ENCODE measurements around the gene SCIN.

SCIN gene

GRCh38 chr7:12586271-12586670 lies 15.8 kb downstream of the SCIN start:
- H3K9ac ChIP-seq (ENCODE audit: low read depth, low read length), result no peak overlapping the region
- no peak overlapping the region for H3K27ac ChIP-seq (ENCODE audit: low read depth, low read length)
- no peaks in the 10 kb centered on the region for H3K9me3 ChIP-seq (ENCODE audit: insufficient read depth, low read depth, low read length)
- no peak overlapping the region for H3K4me3 ChIP-seq (ENCODE audit: low read length)
- H3K36me3 ChIP-seq (ENCODE audit: insufficient read depth, low read length), result no peaks in the 10 kb centered on the region
- 80% methylated on average over 1 of the region's 4 CpGs for WGBS
- H3K27me3 ChIP-seq (ENCODE audit: insufficient read depth, low read length), result no peaks in the 10 kb centered on the region
- no peaks in the 10 kb centered on the region for H3K4me1 ChIP-seq (ENCODE audit: insufficient read depth, low read length)

GRCh38 chr7:12588259-12588904 lies 17.9 kb downstream of the SCIN start:
- H3K9me3 ChIP-seq (ENCODE audit: insufficient read depth, low read depth, low read length), result no peaks in the 10 kb centered on the region
- WGBS, result 95% methylated on average over 9 of the region's 11 CpGs
- no peak overlapping the region for H3K4me3 ChIP-seq (ENCODE audit: low read length)
- H3K36me3 ChIP-seq (ENCODE audit: insufficient read depth, low read length), result no peaks in the 10 kb centered on the region
- H3K27ac ChIP-seq (ENCODE audit: low read depth, low read length), result no peak overlapping the region
- no peaks in the 10 kb centered on the region for H3K27me3 ChIP-seq (ENCODE audit: insufficient read depth, low read length)
- no peaks in the 10 kb centered on the region for H3K4me1 ChIP-seq (ENCODE audit: insufficient read depth, low read length)
- H3K9ac ChIP-seq (ENCODE audit: low read depth, low read length), result no peak overlapping the region

DNA sequence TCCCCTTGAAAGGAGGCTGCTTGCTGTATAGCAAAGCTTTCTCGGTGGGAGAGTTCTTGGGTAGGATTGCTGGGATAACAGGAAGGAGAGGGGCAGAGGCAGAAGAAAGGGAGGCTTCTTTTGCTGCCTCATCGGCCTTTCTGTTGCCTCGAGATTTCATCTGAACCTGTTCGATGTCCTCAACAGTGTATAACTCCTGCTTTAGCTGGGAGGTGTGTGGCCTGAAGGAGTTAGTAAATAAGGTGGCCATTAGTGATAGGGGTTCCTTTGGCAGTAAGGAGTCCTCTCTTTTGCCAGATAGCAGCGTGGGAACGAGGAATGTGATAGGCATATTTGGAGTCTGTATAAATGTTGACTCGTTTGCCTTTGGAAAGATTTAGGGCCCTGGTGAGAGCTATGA lies 20.0 kb downstream of the SCIN start:
- H3K4me1 ChIP-seq (ENCODE audit: insufficient read depth, low read length), result no peaks in the 10 kb centered on the region
- H3K9me3 ChIP-seq (ENCODE audit: insufficient read depth, low read depth, low read length), result peaks cover 4% of the 10 kb centered on the region; the same call in 1 of the 2 replicates
- H3K36me3 ChIP-seq (ENCODE audit: insufficient read depth, low read length), result no peaks in the 10 kb centered on the region
- no peak overlapping the region for H3K27ac ChIP-seq (ENCODE audit: low read depth, low read length)
- no peak overlapping the region for H3K4me3 ChIP-seq (ENCODE audit: low read length)
- no peak overlapping the region for H3K9ac ChIP-seq (ENCODE audit: low read depth, low read length)
- no peaks in the 10 kb centered on the region for H3K27me3 ChIP-seq (ENCODE audit: insufficient read depth, low read length)
- 91% methylated on average over 7 of the region's 7 CpGs for WGBS

DNA sequence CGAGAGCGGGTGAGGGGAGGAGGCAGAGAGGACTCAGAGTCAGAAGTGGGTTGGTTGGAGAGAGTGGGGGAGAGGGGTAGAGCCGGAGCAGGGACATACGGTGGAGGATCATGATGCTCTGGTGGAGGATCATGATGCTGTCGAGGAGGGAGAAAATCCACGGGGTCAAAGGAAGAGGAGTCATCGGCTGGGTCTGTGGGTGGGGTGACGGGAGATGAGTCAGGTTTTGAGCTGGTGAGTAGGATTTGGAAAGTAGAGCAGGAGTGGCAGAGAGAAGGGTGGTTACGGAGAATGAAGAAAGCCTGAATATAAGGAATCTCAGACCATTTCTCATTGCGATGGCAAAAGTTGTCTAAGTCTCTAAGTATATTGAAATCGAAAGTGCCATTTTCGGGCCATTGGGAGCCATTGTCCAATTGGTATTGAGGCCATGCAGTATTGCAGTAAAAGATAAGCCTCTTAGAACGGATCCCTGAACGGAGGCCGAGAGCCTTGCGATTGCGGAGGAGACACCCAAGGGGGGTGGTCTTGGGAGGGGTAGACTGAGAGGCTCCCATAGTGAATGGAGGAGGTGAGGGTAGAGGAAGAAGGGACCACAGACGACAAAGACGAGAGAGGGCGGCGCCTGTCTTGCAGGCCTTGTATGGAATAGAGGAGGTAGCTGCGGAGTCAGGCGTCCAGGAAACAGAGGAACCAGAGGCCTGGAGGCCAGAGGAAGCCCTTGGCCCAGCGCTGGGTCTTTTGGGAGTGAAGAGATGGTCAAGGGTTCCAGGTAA lies 23.8 kb downstream of the SCIN start:
- WGBS, result 90% methylated on average over 23 of the region's 24 CpGs
- H3K9ac ChIP-seq (ENCODE audit: low read depth, low read length), result no peak overlapping the region

GRCh38 chr7:12595148-12595547 lies 24.6 kb downstream of the SCIN start:
- Histone ChIP-seq H3K27ac (ENCODE audit: low read depth, low read length) (no peak overlapping the region), H3K4me3 (ENCODE audit: low read length) (no peak overlapping the region), H3K27me3 (ENCODE audit: insufficient read depth, low read length) (no peaks in the 10 kb centered on the region), H3K36me3 (ENCODE audit: insufficient read depth, low read length) (no peaks in the 10 kb centered on the region), H3K9me3 (ENCODE audit: insufficient read depth, low read depth, low read length) (peaks cover 4% of the 10 kb centered on the region; the same call in 1 of the 2 replicates), H3K4me1 (ENCODE audit: insufficient read depth, low read length) (no peaks in the 10 kb centered on the region), H3K9ac (ENCODE audit: low read depth, low read length) (no peak overlapping the region)
- WGBS, result 94% methylated on average over 7 of the region's 7 CpGs

More for the DNA sequence above, 23.8 kb downstream of the SCIN start:
- Histone ChIP-seq H3K36me3 (ENCODE audit: insufficient read depth, low read length) (no peaks in the 10 kb centered on the region), H3K4me3 (ENCODE audit: low read length) (no peak overlapping the region), H3K27me3 (ENCODE audit: insufficient read depth, low read length) (no peaks in the 10 kb centered on the region), H3K27ac (ENCODE audit: low read depth, low read length) (no peak overlapping the region), H3K9me3 (ENCODE audit: insufficient read depth, low read depth, low read length) (peaks cover 4% of the 10 kb centered on the region; the same call in 1 of the 2 replicates), H3K4me1 (ENCODE audit: insufficient read depth, low read length) (no peaks in the 10 kb centered on the region)

DNA sequence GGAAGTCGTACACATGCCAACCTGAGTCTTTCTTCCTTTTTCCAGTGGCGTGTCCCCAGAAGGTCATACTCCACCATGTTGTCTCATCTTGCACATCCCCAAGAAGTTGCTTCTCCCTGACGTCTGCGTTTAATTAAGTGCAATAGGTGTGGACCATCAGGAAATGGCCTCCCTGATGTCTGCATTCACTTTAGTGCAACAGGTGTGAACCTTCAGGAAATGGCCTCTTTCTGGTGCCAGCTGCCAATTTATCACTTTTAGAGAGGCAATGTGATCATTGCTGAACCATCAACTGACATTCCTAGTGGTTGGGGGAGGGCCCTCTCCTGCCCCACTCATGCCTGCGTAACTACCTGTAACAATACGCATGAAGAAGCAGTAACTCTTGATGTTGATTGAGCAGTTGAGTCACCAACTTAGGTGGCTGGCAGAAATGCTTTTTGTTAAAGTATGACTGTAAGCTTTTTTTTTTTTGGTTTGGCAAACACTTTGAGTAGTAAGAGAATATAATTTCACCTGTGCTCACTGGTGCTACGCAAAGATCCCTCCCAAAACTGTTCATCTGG lies 25.8 kb downstream of the SCIN start:
- Histone ChIP-seq H3K36me3 (ENCODE audit: insufficient read depth, low read length) (no peaks in the 10 kb centered on the region), H3K9me3 (ENCODE audit: insufficient read depth, low read depth, low read length) (peaks cover 5% of the 10 kb centered on the region; the same call in 1 of the 2 replicates)
- WGBS, result 76% methylated on average over 7 of the region's 7 CpGs

GRCh38 chr7:12601302-12601869 lies 30.9 kb downstream of the SCIN start:
- H3K4me1 ChIP-seq (ENCODE audit: insufficient read depth, low read length), result no peaks in the 10 kb centered on the region
- no peak overlapping the region for H3K27ac ChIP-seq (ENCODE audit: low read depth, low read length)
- no peak overlapping the region for H3K4me3 ChIP-seq (ENCODE audit: low read length)
- no peaks in the 10 kb centered on the region for H3K36me3 ChIP-seq (ENCODE audit: insufficient read depth, low read length)
- H3K9ac ChIP-seq (ENCODE audit: low read depth, low read length), result no peak overlapping the region
- 100% methylated on average over 1 of the region's 1 CpG for WGBS
- no peaks in the 10 kb centered on the region for H3K27me3 ChIP-seq (ENCODE audit: insufficient read depth, low read length)
- H3K9me3 ChIP-seq (ENCODE audit: insufficient read depth, low read depth, low read length), result peaks cover 10% of the 10 kb centered on the region; the same call in 1 of the 2 replicates

More for the DNA sequence above, 25.8 kb downstream of the SCIN start:
- Histone ChIP-seq H3K4me1 (ENCODE audit: insufficient read depth, low read length) (no peaks in the 10 kb centered on the region), H3K9ac (ENCODE audit: low read depth, low read length) (no peak overlapping the region), H3K27me3 (ENCODE audit: insufficient read depth, low read length) (no peaks in the 10 kb centered on the region), H3K27ac (ENCODE audit: low read depth, low read length) (no peak overlapping the region), H3K4me3 (ENCODE audit: low read length) (no peak overlapping the region)

- no CpG with 5 or more reads among the region's 1 CpG for WGBS
- no peak overlapping the region for H3K27ac ChIP-seq (ENCODE audit: low read depth, low read length)
These were observed 36.6 kb downstream of the SCIN start for GRCh38 chr7:12607134-12607533.

DNA sequence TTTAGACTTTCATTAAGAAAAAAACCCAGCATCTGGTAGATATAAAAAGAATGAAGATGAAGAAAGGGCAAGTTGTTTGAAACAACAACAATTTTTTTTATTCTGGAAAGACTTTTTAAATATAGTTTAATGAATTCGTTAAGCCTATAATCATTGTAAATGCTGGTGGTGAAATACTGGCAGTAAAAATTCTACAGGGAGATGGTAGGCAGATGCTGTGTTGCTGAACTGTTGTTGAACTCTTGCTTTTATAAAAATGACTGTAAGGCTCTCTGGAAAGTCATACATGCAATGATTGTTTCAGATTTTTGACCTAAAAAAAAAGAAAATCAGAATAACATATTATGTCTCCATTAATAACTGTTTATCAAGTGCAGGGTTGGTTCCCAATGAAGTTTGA lies 39.0 kb downstream of the SCIN start:
- no peak overlapping the region for H3K9ac ChIP-seq (ENCODE audit: low read depth, low read length)
- 100% methylated on average over 1 of the region's 1 CpG for WGBS
- no peaks in the 10 kb centered on the region for H3K27me3 ChIP-seq (ENCODE audit: insufficient read depth, low read length)
- no peaks in the 10 kb centered on the region for H3K9me3 ChIP-seq (ENCODE audit: insufficient read depth, low read depth, low read length)
- H3K4me3 ChIP-seq (ENCODE audit: low read length), result no peak overlapping the region
- no peaks in the 10 kb centered on the region for H3K4me1 ChIP-seq (ENCODE audit: insufficient read depth, low read length)
- H3K27ac ChIP-seq (ENCODE audit: low read depth, low read length), result no peak overlapping the region
- H3K36me3 ChIP-seq (ENCODE audit: insufficient read depth, low read length), result no peaks in the 10 kb centered on the region

More at GRCh38 chr7:12607134-12607533, 36.6 kb downstream of the SCIN start:
- H3K36me3 ChIP-seq (ENCODE audit: insufficient read depth, low read length), result no peaks in the 10 kb centered on the region
- H3K4me1 ChIP-seq (ENCODE audit: insufficient read depth, low read length), result no peaks in the 10 kb centered on the region
- H3K4me3 ChIP-seq (ENCODE audit: low read length), result no peak overlapping the region
- H3K27me3 ChIP-seq (ENCODE audit: insufficient read depth, low read length), result no peaks in the 10 kb centered on the region
- H3K9me3 ChIP-seq (ENCODE audit: insufficient read depth, low read depth, low read length), result 0 out of 2 replicates have a peak, but pooled peaks cover 3% of the 10 kb centered on the region
- H3K9ac ChIP-seq (ENCODE audit: low read depth, low read length), result no peak overlapping the region

DNA sequence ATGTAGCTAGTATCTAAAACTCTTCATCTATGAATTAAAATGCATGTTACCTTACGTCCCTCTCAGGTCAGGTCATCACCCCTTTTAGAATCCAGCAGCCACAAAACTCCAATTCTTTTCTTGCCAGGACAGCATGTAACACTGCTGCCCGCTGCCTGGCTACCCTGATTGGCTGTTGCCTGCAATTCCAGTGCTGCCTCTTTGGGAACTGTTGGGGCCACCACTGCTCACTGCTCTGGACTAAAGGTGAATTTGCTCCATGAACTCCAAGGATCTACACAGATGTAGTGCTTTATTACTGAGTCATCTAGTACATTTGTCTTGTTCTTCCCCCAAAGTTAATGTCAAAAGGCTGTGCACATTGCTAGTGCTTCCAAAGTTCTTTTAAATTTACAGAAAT lies 40.4 kb downstream of the SCIN start:
- WGBS, result 89% methylated on average over 2 of the region's 2 CpGs
- Histone ChIP-seq H3K9ac (ENCODE audit: low read depth, low read length) (no peak overlapping the region), H3K4me1 (ENCODE audit: insufficient read depth, low read length) (no peaks in the 10 kb centered on the region), H3K9me3 (ENCODE audit: insufficient read depth, low read depth, low read length) (no peaks in the 10 kb centered on the region), H3K27ac (ENCODE audit: low read depth, low read length) (no peak overlapping the region), H3K27me3 (ENCODE audit: insufficient read depth, low read length) (no peaks in the 10 kb centered on the region), H3K36me3 (ENCODE audit: insufficient read depth, low read length) (no peaks in the 10 kb centered on the region), H3K4me3 (ENCODE audit: low read length) (no peak overlapping the region)

- no peaks in the 10 kb centered on the region for H3K27me3 ChIP-seq (ENCODE audit: insufficient read depth, low read length)
- H3K4me3 ChIP-seq (ENCODE audit: low read length), result no peak overlapping the region
- 75% methylated on average over 2 of the region's 2 CpGs for WGBS
- H3K27ac ChIP-seq (ENCODE audit: low read depth, low read length), result no peak overlapping the region
- H3K36me3 ChIP-seq (ENCODE audit: insufficient read depth, low read length), result no peaks in the 10 kb centered on the region
- H3K4me1 ChIP-seq (ENCODE audit: insufficient read depth, low read length), result no peaks in the 10 kb centered on the region
- H3K9ac ChIP-seq (ENCODE audit: low read depth, low read length), result no peak overlapping the region
- no peaks in the 10 kb centered on the region for H3K9me3 ChIP-seq (ENCODE audit: insufficient read depth, low read depth, low read length)
These were observed 42.1 kb downstream of the SCIN start for GRCh38 chr7:12612622-12613021.
